Measurements from ENCODE around the gene TYSND1.

DNA sequence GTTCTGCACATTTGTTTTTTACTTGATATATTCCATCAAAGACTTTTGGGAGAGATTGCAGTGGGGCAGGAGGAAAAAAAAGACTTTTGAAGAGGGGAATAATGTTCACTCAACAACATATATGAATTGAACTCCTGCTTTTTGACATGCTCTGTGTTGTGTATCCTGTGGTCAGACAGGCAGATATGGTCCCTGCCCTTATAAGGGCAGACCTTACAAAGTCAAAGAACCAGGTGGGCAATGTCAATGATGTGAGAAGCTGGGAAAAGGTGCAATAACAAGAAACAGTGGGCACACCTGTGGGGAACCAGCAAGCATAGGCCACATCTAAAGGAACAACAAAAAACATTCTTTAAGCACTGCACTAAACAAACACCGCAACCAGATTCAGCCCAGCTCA, 22.1 kb downstream of the TYSND1 start:
- TF ChIP-seq, protein P1, sequence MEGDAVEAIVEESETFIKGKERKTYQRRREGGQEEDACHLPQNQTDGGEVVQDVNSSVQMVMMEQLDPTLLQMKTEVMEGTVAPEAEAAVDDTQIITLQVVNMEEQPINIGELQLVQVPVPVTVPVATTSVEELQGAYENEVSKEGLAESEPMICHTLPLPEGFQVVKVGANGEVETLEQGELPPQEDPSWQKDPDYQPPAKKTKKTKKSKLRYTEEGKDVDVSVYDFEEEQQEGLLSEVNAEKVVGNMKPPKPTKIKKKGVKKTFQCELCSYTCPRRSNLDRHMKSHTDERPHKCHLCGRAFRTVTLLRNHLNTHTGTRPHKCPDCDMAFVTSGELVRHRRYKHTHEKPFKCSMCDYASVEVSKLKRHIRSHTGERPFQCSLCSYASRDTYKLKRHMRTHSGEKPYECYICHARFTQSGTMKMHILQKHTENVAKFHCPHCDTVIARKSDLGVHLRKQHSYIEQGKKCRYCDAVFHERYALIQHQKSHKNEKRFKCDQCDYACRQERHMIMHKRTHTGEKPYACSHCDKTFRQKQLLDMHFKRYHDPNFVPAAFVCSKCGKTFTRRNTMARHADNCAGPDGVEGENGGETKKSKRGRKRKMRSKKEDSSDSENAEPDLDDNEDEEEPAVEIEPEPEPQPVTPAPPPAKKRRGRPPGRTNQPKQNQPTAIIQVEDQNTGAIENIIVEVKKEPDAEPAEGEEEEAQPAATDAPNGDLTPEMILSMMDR (IDR thresholded peaks at IDR 0.05; ENCODE audit: insufficient read depth, low read length), result no peak
- TF ChIP-seq, protein P2, sequence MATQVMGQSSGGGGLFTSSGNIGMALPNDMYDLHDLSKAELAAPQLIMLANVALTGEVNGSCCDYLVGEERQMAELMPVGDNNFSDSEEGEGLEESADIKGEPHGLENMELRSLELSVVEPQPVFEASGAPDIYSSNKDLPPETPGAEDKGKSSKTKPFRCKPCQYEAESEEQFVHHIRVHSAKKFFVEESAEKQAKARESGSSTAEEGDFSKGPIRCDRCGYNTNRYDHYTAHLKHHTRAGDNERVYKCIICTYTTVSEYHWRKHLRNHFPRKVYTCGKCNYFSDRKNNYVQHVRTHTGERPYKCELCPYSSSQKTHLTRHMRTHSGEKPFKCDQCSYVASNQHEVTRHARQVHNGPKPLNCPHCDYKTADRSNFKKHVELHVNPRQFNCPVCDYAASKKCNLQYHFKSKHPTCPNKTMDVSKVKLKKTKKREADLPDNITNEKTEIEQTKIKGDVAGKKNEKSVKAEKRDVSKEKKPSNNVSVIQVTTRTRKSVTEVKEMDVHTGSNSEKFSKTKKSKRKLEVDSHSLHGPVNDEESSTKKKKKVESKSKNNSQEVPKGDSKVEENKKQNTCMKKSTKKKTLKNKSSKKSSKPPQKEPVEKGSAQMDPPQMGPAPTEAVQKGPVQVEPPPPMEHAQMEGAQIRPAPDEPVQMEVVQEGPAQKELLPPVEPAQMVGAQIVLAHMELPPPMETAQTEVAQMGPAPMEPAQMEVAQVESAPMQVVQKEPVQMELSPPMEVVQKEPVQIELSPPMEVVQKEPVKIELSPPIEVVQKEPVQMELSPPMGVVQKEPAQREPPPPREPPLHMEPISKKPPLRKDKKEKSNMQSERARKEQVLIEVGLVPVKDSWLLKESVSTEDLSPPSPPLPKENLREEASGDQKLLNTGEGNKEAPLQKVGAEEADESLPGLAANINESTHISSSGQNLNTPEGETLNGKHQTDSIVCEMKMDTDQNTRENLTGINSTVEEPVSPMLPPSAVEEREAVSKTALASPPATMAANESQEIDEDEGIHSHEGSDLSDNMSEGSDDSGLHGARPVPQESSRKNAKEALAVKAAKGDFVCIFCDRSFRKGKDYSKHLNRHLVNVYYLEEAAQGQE (IDR thresholded peaks at IDR 0.05; ENCODE audit: insufficient replicate concordance, low read depth), result no peak
- TF ChIP-seq GABPA (IDR thresholded peaks at IDR 0.05; ENCODE audit: low read depth) (no peak), POLR2AphosphoS5 (IDR thresholded peaks at IDR 0.05; ENCODE audit: low read depth) (no peak), SPI1 (IDR thresholded peaks at IDR 0.05; ENCODE audit: borderline replicate concordance, low read depth) (no peak)
